Activated CD8-positive, alpha-beta memory T cell treated with anti-CD3 and anti-CD28 coated beads for 36 hours (primary cell): ENCODE measurements around the gene MRNIP. TPM values are rescaled to one million over a fixed set of nuclear protein-coding genes. Genes with fewer than 3 reads are reported as not detected.

Experiments
- CTCF ChIA-PET: fragments of 350-600 bp; sonication (Branson Sonifier 250); formaldehyde crosslinking; loops from one replicate; lab custom pipeline; 2021; ENCODE audit warnings: antibody characterized with exemption; lab: Charles Lee
- POLR2A ChIA-PET: fragments of 350-600 bp; sonication (Branson Sonifier 250); formaldehyde crosslinking; loops from one replicate; lab custom pipeline; 2021; ENCODE audit warnings: antibody characterized with exemption; lab: Charles Lee
- total RNA-seq, 2 experiments: library from RNA; stranded (reverse); gene quantifications; one replicate each; pipeline ENCODE4 v1.2.3, GENCODE V29; 2021

Gene MRNIP
- total RNA-seq, 2 experiments from 2014 or later: 17.7 to 21.2 TPM

DNA sequence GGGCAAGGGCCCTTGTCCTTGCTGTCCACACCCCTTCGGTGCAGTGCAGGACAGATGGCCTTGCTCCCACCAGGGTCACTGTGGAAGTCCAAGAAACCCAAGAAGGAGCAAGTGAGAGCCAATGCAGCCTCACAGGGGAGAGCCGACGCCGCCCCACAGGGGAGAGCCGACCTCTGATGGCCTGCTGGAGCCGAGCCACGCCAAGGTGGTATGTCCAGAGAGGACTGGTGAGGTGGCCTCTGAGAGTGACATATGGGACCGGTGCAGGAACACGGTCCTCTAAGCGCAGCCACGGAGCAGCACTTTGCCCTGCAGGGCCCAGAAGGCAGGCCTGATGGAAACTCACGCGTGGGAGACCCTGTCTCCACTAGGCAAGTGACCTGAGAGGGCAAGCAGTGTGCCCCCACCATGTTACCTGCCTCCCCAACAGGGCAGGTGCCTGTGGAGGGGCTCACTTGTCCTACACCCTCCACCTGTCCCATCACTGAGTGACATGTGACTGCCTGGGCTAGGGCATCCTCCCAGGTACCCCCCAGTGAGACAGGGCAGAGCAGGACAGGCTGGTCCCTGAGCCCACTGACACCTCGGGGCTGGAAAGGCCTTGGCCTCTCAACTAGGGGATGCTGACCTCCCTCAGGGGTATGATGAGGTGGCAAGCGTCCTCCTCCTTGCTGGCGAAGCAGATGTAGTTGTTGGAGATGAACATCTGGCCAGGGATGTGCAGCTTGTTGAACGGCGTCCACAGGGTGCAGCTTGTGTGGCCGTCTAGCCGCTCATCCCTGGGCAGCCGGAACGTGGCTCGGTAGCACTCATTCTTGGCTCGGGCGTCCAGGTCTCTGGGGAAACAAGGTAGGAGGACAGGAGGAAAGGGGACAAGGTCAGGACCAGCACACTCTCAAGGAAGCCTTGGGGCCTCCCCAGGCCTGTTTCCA is 32.4 kb upstream of the MRNIP start:
- POLR2A ChIA-PET: no interaction called here

DNA sequence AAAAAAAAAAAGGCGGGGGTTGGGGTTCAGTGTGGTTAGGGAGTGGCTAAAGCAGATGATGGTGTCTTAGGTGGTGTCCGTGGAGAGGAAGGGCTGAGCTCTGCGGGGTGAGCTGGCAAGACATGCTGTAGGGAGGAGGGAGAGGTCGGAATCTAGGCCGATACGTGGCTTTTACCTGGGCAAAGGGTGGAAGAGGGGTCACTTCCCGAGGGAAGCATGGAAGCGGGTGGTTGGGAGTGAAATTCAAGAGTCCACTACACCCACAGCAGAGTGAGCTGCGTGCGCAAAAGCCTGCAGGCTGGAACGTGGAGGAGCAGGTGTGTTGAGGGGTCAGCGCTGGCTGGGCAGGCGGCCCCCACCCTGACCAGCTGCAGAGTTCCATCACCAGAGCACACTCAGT is 31.3 kb upstream of the MRNIP start:
- CTCF ChIA-PET: interaction anchor here (0.6 kb wide), 1 partner anchor 543 kb away, joined by 4 read pairs; no protein-coding TSS in a partner anchor
- POLR2A ChIA-PET: no interaction called here

More for the DNA sequence above, 32.4 kb upstream of the MRNIP start:
- CTCF ChIA-PET: no interaction called here

- POLR2A ChIA-PET: no interaction called here
- CTCF ChIA-PET: no interaction called here
Measured at GRCh38 chr5:179887802-179888201, 29.2 kb upstream of the MRNIP start.

DNA sequence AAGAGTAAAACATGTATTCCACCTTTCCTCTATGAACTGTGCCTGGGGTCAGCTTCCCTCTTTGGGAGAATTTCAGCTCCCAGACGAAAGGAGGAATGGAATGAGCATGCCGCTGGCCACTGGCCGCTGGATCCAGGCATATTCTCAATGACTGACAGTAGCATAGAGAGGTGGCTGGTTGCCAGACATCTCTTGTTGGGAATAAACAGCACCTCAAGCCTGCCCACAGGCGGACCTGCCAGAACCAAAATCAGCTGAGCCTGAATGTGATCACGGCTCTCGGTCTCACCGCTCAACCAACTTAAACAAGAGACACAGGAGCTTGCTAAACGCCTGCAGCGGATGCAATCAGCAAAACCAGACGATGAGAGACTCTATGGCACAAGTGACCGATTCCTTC is 28.5 kb upstream of the MRNIP start:
- ChIA-PET POLR2A (no interaction called here), CTCF (no interaction called here)

- CTCF ChIA-PET: no interaction called here
Measured at GRCh38 chr5:179886190-179886911, 27.7 kb upstream of the MRNIP start.

DNA sequence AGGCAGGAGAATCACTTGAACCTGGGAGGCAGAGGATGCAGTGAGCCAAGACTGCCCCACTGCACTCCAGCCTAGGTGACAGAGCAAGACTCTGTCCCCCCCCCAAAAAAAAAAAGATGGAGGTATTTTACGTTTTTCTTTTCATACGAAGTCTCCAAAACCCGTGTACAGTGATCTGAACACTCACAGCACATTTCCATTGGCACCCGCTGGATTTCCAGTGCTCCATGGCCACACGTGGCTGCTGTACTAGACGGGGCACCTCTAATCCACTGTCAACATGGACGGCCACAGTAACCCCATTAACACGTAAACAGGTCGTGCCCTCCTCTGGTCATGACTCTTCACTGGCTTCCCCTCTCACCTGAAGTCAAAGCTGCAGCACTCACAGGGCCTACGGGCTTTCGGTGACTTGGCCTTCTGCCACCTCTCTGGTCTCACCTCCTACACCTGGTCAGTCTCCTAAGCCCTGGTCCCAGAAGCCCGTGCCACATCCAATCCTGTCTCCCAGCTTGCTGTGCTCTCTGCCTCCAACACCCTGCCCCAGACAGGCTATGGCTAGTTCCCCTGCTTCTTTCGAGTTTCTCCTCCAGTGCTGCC is 27.0 kb upstream of the MRNIP start:
- POLR2A ChIA-PET: no interaction called here
- CTCF ChIA-PET: no interaction called here

More at GRCh38 chr5:179886190-179886911, 27.7 kb upstream of the MRNIP start:
- POLR2A ChIA-PET: no interaction called here

DNA sequence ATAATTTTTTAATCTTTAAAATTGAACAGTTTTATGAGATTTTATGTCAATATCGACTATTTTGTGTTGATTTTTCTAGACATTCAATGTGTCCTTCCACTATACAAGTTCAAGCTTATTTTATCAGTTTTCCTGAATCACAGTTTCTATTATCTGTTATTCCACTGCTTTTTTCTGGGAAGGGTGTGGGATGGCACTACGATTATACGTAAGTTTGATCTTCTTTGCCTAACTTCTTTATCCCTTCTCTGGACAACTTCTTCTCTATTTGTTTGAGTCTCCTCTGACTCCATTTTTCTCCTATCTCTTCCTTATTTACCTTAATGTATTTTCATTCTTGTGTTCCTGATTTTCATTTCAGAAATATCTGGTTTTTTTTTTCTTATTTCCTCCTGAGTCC is 24.5 kb upstream of the MRNIP start:
- ChIA-PET POLR2A (no interaction called here), CTCF (no interaction called here)

- ChIA-PET CTCF (no interaction called here), POLR2A (no interaction called here)
Measured at GRCh38 chr5:179882338-179882737, 23.7 kb upstream of the MRNIP start.

GRCh38 chr5:179880848-179881590 is 22.4 kb upstream of the MRNIP start:
- ChIA-PET CTCF (interaction anchor here (0.6 to 0.9 kb wide), 3 partner anchors 14 to 798 kb away, joined by 3 to 4 read pairs (median 4); partner anchors contain the start of gene FLT4), POLR2A (no interaction called here)

DNA sequence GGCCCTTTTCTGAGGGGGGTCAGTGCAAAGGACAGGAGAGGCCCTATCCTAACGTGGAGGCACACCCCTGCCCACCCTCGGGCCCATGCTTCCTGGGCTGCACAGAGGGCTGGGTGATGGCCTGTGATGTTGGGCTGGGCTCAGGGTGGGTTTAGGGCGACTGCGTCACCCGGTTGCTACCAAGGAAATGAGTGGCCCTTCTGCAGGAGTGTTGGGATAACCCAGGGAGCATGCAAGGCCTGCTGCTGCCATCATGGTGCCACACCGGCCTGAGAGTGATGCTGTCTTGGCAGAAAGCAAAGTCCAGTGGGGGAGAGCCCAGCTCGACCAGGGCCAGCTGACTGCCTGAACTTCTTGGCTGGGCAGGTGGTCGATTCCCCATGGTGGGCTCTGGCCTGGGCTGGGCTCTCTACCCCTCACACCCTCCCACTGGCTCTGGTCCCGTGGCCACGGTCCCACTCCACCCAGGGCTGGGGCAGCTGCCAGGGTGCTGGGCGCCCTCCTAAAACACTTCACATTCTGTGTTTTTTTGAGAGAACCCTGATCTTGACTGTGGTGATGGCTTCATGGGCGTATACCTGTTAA is 21.5 kb upstream of the MRNIP start:
- ChIA-PET POLR2A (interaction anchor here (0.5 kb wide), 1 partner anchor 168 kb away, joined by 10 read pairs; no protein-coding TSS in a partner anchor), CTCF (no interaction called here)

DNA sequence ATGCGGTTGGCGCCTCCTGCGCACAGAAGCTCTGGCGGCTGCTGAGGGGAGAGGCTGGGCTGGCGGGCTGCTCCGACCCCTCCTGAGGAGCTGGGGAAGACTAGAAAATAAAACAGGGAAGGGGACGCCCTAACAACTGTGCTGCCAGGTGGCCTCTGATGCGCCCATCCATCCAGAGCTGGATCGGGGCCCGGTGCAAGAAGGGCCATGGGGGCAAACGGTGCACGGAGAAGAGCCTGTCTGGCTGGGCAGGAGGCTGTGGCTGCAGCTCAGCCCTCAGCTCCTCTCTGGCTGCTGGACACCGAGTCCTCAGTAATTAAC is 21.0 kb upstream of the MRNIP start:
- CTCF ChIA-PET: no interaction called here
- POLR2A ChIA-PET: interaction anchor here (0.5 kb wide), 1 partner anchor 168 kb away, joined by 10 read pairs; no protein-coding TSS in a partner anchor

DNA sequence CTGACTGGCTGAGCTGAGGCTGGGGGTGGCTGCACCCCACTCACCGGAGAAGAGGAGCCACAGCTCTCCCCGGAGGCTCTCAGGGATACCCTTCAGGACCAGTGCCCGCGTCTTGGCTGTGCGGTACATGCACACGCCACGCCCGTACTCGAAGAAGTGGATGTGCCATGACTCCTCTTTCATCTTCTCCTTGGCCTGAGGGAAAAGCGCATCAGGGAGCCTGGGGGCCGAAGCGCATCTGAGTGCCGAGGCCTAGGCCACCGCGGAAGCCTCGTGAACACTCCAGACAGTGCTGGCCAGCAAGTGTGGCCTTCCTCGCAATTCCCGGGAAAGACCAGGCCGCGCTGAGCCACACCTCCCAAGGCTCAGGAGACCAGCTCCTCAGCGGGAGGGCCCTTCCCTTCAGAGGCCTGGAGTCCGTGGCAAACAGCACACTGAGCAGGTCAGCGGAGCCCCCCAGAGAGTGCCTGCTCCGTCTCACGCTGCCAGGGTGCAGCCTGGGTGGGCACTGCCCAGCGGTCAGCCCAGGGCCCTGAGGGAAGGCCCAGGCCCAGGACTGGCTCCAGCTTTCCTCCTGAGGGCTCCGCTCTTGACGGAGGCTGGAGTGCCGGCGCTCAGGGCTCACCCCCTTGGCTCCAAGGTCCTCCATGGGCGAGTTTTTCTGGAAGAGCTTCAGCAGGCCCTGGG is 20.5 kb upstream of the MRNIP start:
- CTCF ChIA-PET: interaction anchor here (0.5 kb wide), 1 partner anchor 142 kb away, joined by 3 read pairs; no protein-coding TSS in a partner anchor
- POLR2A ChIA-PET: interaction anchor here (0.5 kb wide), 1 partner anchor 167 kb away, joined by 10 read pairs; no protein-coding TSS in a partner anchor

- ChIA-PET POLR2A (interaction anchor here (0.6 kb wide), 1 partner anchor 50 kb away, joined by 9 read pairs; no protein-coding TSS in a partner anchor), CTCF (interaction anchor here (0.5 kb wide), 1 partner anchor 141 kb away, joined by 3 read pairs; no protein-coding TSS in a partner anchor)
Measured at GRCh38 chr5:179878222-179879002, 19.8 kb upstream of the MRNIP start.

DNA sequence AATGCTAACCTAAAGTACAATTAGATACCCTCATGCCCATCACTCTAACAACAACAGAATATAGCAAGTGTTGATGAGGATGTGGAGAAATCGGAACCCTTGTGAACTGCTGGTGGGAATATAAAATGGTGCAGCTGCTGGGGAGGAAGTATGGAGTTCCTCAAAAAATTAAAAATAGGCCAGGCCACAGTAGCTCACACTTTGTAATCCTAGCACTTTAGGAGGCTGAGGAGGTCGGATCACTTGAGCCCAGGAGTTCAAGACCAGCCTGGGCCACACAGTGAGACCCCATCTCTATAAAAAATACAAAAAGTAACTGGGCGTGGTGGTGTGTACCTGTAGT is 18.0 kb upstream of the MRNIP start:
- ChIA-PET POLR2A (no interaction called here), CTCF (interaction anchor here (0.7 to 1.5 kb wide), 2 partner anchors 13 to 142 kb away, joined by 3 to 5 read pairs; no protein-coding TSS in a partner anchor)

DNA sequence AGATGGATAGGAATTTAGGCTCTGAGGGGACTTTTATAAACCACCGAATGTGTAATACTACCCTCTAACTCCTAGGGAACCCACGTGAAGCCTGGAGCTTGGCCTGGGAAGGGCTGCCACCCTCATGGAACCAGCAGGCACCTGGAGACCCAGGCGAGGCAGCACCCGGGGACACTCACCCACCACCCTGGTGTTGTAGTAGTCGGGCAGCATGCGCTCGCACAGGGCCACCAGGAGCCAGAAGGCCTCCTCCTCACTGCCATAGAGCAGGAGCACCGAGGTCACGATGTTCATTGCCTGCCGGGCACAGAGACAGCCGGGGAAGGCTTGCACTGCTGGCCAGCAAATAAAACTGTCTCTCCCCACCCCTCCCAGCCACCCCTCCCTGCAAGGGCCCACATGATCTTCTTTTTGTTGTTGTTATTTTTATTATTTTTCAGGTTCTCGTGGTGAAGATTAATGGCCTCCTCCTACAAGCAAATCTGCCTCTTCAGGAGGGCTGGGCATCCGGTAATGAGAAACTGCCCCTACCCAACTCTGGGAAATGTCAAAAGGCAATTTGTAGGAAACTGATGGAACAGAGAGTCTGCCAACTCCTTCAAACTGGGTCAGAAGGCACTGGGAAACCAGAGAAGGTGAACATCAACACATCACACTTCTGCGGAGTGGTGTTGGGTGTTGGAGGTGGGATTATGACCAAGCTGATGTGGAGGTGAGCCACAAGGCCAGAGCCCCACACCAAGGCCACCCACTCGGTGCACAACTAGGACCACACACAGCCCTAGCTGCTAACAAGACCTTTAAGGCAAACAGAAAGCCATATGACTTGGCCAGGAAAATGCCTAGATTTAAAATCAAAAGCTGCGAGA is 17.4 kb upstream of the MRNIP start:
- ChIA-PET CTCF (interaction anchor here (0.7 to 1.5 kb wide), 2 partner anchors 13 to 142 kb away, joined by 3 to 5 read pairs; no protein-coding TSS in a partner anchor), POLR2A (no interaction called here)

- ChIA-PET CTCF (no interaction called here), POLR2A (no interaction called here)
Measured at GRCh38 chr5:179874536-179875292, 16.1 kb upstream of the MRNIP start.
